C4-2B (cell line): ENCODE data around the gene CLEC18C.
"Not testable (repeated sequence)": the region's sequence is repeated elsewhere in the genome, so short reads cannot be mapped to it uniquely, and the experiment has no call there.

ENCODE experiments used
- CTCF ChIP-seq: fragments of 450-650 bp; conservative IDR thresholded peaks from 2 replicates; pipeline ENCODE4 v1.5.1; 2017; ENCODE audit warnings: mild to moderate bottlenecking
- ZFX ChIP-seq: fragments of 450-650 bp; IDR thresholded peaks from 2 replicates; pipeline ENCODE4 v1.6.1; 2017

- not testable (repeated sequence) for TF ChIP-seq CTCF, ZFX
Measured at GRCh38 chr16:70223216-70223615, 49.6 kb downstream of the CLEC18C start.
